GM19023 (cell line): ENCODE data around the gene HKDC1.
"Not testable (repeated sequence)": the region's sequence is repeated elsewhere in the genome, so short reads cannot be mapped to it uniquely, and the experiment has no call there.

Experiments used
- ATAC-seq: cut with Tn5 transposase; IDR thresholded peaks from one replicate; pipeline ENCODE4 v1.9.1; 2021; ENCODE audit warnings: mild to moderate bottlenecking, moderate library complexity; ENCODE audit not compliant: unreplicated experiment

Gene HKDC1

DNA sequence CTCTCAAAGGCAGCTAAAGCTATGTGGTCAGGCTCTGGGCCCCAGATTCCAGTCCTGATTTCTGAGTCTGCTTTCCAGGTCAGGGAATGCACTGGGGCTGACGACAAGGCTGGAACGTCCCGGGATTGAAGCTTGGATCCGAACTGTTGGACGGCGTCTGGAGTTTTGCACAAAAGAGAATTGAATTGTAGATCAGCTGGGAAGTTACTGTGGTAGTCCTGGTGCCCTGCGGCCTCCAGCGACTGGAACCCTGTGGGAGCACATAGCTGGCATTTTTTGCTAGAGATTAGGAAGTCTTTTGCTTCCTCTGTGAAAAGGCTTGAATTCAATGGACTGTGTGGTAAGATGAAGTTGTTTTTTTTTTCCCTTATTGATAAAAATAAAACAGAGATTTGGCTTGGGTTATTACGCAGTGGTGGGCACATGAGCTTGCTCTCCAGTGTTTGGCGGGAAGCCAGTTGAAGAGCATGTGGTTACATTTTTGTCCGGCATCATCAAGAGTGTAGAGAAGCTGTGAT is 58.4 kb downstream of the HKDC1 start, which contains the start of gene HK1:
HK1 (plus strand) TSS at position 51 of the 518 bp plus-strand sequence.
- no peak for ATAC-seq

DNA sequence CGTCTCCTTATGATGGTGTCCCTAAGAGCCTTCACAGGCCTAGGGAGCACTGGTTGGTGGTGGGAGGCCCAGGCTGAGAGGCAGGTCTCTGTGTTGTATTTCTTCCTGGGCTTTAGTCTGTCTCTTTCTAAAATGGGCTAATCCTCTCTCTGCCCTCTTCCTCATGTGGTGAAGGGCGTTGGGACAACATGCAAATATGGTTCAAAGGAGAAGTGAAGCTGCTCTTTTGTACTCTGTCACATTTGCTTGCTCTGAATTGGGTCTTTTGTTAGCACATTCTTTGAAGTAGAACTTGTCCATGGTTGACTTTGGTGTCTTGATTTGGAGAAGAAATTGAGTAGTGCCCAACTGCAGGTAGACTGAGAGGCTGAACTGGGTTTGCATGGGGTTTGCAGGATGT is 59.0 kb downstream of the HKDC1 start:
- no peak for ATAC-seq

DNA sequence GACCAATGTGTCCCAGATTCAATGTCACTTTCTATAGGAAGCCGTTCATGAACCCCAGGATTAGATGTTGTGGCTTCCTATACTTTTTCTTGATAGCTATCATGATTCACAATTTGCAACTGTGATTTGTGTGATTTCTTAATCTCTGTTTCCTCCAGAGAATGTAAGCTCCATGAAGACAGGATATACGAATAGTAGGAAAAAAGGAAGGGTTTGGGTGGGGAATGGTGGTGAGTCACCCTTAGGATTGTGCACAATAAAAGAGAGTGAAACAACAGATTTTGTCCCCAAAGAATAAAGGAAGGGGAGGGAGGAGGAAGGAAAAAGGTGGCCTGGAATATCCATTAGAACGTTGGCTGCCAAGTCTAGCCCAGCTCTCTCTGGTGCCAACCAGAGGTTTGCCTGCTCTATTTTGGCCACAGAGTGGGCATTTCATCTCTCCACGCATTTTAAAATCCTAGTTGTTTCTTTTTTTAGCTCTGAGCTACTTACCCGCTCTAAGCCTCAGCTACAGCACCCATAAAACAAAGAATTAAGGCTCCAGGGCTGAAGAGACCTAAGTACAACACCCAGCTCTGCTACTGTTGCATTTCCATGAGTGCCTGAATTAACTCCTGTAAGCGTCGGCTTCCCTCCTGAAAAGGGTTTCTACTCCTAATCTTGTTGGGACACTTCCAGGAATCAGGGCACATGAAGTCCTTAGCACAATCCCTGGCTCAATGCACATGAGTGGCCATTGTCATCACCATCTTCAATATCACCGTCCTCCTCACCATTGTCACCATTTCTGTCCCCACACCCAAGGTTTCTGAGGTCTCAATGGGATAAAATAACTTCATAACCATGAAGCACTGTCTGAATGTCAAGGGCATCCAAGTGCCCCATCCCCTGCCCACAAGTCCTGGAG is 61.6 kb downstream of the HKDC1 start:
- ATAC-seq, result no peak

DNA sequence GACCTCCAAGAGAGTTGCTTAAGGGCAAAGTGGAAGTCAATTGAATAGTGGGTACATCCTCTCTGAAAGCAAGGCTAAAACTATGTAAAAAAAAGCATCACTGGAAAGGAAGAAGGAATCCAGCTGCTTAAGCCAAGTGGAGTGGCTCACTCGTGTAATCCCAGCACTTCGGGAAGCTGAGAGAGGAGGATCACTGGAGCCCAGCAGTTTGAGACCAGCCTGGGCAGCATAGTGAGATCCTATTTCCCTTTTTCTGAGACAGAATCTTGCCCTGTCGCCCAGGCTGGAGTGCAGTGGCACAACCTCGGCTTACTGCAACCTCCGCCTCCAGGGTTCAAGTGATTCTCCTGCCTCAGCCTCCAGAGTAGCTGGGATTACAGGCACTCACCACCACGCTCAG is 64.3 kb downstream of the HKDC1 start:
- ATAC-seq, result not testable (repeated sequence)

DNA sequence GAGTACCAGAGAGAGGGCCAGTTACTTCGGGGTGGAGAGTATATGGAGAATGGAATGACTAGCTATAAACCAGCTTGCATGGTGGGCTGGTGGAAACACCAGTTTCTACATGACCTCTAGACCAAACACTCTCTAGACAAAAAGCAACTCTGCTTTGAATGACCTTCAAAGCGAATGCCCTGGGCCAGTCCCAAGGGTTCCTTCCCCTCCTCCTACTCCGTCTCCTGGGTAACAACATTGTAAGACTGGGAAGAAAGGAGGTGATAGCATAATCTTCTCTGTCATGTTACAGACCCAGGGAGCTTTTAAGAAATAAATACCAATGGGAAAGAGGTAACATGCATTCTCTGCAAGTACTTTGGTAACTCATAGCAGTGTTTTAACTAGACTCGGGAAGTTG is 65.6 kb downstream of the HKDC1 start:
- no peak for ATAC-seq

DNA sequence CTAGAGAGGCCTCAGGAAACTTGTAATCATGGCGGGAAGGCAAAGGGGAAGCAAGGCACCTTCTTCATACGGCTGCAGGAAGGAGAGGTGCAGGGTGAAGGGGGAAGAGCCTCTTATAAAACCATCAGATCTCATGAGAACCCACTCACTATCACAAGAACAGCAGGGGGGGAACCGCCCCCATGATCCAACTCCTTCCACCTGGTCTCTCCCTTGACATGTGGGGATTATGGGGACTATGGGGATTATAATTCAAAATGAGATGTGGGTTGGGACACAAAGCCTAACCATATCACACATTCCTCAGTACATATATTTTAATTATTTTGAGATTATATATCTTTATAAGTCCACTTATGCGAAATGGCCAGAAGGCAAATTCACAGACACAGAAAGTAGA is 67.0 kb downstream of the HKDC1 start:
- ATAC-seq, result no peak

DNA sequence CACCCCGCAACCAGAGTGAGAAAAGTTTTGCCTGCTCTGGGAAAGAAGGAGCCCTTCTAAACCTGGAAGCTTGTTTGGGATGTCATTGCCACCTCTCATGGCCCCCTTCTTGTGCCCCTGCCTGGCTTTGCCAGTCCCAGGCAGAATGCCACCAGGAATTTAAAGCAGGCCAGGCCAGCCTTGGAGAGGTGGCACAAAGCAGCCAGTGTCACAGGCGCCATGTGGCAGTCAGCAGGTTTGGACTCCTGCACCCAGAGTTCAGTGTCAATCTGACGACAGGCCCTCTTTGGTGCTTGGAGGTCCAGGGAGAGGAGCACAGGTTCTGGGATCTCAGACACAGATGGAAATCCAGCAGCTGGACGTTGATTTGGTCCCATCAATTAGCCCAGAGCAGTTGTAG is 70.9 kb downstream of the HKDC1 start:
- ATAC-seq, result no peak

DNA sequence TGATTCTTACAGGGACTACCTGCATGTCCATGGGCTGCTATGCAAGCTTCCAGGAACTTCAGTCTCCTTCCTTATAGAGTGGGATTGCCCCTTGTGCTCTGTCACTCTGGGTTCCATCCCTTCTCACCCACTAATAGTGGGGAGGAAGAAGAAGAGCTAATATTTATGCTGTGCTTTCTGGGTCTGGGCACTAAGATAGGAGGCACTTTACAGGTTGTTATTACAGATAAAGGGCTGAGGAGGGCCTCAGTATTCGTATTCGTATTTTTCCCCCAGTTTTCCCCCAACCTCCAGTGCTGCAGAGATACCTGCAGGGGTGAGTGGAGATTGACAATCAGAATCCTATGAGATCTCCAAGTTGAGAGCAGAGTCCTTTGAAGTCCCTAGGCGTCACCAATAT is 72.3 kb downstream of the HKDC1 start:
- ATAC-seq, result no peak

DNA sequence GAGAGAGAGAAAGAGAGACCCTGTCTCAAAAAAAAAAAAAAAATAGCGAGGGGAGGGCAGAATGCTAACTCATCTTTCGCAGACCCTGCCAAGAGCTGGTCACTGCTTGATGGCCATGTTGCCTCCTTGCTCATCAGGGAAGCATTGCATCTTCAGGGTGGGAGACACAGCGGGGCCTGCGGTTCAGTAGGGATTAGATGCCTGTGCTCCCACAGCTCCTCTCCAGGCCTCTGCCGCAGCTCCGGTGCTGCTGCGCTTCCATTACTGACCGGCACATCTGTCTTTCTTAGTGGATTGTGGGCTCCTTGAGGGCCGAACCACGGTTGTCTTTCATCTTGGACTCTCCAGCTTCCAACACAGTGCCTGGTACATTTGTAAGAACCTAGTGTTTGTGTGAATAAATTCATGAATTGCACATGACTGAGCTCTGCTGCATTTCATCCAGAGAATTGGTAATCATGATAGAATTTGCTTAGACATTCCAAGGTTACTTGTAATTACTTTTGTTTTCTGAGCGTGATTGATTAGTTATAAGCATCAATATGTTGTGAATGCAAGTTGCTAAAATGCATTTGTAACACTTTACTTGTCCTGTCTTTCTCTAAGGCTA is 75.0 kb downstream of the HKDC1 start:
- ATAC-seq, result no peak

DNA sequence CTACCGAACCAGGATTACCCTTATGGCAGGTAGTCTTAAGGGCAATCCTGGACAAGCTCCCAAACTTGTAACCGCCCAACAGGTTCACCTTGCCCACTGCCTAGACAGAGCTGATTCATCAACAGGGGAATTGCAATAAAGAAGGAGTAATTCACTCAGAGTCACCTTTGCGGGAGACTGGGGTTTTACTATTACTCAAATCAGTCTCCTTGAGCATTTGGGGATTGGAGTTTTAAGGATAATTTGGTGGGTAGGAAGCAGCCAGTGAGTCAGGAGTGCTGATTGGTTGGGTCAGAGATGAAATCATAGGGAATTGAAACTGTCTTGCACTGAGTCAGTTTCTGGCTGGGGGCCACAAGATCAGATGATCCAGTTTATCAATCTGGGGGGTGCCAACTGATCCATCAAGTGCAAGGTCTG is 83.5 kb downstream of the HKDC1 start:
- no peak for ATAC-seq

DNA sequence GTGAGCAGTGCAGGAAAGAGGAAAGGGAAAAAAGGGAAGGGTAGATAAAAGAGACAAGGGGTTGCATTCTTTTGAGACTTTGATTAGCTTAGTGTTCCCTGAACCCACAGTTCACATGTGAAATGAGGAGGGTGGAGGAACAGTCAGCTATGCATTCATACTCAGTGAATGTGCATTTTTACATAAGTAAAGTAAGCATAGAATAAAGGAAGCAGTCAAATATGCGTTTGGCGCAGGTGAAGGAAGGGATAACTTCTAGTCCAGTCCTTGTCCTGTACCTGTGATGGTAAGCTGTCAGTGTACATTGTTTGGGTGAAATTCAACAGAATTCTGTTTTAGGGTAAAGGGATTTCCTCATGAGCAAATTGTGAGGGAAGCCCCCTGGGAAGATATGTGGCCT is 86.3 kb downstream of the HKDC1 start:
- ATAC-seq, result no peak

DNA sequence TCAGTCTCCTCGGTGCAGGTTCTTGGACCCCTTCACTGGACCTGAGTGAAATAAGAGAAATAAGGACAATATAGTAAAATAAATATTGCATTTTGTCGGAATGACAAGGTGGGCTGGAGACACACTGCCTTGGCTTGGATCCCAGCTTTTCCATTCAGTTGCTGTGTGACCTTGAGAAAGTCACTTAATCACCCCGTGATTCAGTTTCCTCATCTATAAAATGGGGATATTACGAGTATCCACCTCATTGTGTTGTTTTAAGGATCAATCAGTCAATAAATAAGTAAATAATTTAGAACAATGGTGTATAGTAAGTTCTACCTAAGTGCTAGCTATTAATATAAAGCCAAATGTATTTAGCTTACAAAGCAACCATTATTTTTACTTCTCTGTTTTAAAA is 87.3 kb downstream of the HKDC1 start:
- no peak for ATAC-seq

DNA sequence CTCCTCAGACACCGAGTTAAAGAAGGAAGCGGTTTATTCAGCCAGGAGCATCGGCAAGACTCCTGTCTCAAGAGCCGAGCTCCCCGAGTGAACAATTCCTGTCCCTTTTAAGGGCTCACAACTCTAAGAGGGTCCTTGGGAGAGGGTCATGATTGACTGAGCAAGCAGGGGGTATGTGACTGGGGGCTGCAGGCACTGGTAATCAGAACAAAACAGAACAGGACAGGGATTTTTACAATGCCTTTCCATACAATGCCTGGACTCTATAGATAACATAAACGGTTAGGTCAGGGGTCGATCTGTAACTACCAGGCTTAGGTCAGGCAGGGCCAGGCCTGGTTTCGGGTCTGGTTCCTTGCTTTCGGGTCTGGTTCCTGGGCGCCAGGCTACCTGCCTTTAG is 88.2 kb downstream of the HKDC1 start:
- not testable (repeated sequence) for ATAC-seq

DNA sequence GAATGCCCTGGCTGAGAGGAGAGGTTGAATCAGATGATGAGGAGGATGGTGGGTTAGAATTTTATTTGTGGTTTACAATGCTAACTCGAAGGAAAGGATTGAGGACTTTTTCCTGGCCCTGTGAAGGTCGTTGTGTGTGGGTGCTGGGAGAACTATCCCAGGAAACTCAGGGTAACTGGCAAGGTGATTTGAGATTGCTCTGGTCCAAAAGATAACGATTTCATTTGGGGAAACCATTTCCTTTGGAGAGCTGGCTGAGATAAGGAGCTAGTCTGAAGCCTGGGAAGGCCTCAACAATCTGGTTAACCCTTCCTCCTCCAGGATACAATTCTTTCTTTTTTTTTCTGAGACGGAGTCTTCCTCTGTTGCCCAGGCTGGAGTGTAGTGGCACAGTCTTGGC is 91.2 kb downstream of the HKDC1 start:
- no peak for ATAC-seq

DNA sequence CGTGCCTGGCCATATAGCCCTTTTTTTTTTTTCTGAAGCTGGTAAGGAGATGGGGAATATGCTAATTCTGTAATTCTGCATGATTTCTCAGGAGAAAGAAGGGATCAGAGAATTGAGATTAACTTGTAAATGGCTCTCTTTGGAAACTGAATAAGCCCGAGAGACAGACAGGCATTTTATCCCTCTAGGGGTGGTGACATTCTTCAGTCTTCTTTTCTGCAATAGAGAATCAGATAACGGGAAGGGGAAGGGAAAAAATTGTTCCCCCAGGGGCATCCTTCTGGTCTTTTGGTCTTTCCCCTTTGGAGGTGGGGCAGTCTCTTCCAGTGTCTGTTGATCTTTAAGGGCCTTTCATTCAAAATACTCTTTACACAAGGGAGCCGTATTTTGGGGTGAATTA is 92.4 kb downstream of the HKDC1 start:
- ATAC-seq, result no peak

DNA sequence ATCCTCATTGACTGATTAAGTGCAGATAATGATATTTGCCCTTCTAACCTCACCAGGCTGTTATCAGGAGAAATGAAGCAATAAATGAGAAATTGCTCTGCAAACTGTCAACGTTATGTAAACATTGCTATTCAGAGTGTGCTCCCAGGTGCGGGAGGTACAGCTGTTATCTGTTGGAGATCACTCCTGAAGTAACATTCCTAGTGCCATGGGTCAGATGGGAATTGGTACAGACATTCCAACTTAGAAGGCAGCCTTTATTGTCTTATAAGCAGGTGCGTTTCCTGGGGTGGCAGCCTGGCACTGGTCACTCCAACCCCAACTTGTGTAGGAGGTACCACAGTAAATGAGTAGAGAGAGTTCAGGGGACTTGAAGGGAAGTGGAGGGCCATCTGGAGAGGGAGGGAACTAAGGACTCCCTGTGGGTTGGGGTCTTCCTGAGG is 95.0 kb downstream of the HKDC1 start:
- ATAC-seq, result no peak

DNA sequence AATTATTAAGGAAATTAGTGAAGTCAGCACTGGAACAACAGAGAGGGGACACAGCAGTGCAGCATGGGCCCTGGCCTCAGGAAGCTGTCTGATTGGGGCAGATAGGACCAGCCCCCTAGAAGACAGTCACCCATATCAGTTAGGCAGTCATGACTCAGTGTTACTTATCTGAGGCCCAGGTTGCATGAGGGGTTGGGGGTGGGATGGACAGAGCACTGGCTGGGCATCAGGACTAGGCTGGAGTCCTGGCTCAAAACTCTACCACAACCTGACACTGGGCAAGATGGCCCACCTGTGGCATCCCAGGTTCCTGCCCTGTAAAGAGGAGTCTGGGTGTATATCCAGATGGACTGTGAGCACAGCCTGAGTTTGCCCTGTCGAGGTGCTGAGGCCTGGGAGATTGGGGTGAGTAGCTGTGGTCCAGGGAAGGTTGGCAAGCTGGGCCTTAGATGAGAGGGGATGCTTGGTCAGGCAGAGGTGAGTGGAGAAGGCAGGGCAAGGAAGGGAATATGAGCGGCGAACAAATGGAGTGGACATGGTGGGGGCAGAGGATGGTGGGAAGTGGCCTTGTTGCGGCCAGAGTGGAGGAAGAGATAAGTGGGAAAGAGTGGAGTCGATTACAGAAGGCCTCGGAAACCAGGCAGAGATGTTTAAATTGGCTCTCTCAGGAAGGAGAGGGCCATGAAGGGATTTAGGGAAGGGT is 95.6 kb downstream of the HKDC1 start:
- no peak for ATAC-seq

DNA sequence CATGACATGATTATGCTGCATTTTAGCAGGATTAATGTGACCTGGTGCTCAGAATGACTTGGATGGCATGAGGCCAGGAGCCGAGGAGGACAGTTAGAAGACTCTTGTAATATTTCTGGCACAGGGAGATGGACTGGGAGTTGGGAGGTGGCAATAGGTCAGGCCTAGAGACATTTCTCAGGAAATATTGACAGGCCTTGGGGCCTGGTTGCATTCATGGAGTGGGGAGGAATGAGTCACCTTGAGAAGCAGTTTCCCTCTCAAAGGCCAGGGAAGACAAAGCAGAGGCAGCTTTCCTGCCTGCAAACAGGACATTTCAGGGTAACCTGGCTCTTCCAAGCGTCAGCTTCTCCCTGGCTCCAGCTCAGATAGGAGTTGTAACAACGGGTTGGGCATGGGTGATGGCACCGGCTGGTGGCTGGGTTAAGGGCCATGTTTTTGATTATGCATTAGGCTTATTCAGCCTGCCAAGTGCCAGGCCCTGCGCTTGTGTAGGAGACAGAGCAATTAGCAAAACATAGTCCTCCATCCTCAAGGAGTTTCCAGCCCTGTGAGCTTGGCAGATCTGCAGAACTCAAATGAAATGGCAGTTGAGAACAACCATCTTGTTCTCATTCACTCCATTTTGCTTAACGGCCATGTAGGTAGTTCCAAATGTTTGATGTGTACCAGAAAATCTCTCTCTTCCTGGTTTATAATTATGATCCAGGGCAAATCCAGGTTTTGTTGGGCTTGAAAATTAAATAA is 96.4 kb downstream of the HKDC1 start:
- no peak for ATAC-seq
